Ishikawa (cell line): ENCODE data around the gene GPT2.

Source experiments
- CREB1 ChIP-seq: IDR thresholded peaks from 2 replicates; pipeline ENCODE4 v1.6.1; 2012; ENCODE audit warnings: low read depth
- EP300 ChIP-seq: IDR thresholded peaks from 2 replicates; pipeline ENCODE4 v1.6.1; 2012; ENCODE audit warnings: borderline replicate concordance
- FOXM1 ChIP-seq: IDR thresholded peaks from 2 replicates; pipeline ENCODE4 v1.6.1; 2012; ENCODE audit warnings: low read depth, borderline replicate concordance
- RAD21 ChIP-seq: IDR thresholded peaks from 2 replicates; pipeline ENCODE4 v1.6.1; 2012; ENCODE audit warnings: low read depth
- REST ChIP-seq: IDR thresholded peaks from 2 replicates; pipeline ENCODE4 v1.6.1; 2012; ENCODE audit warnings: low read depth, mild to moderate bottlenecking
- TAF1 ChIP-seq: IDR thresholded peaks from 2 replicates; pipeline ENCODE4 v1.6.1; 2012; ENCODE audit warnings: low read depth, mild to moderate bottlenecking
- USF1 ChIP-seq: IDR thresholded peaks from 2 replicates; pipeline ENCODE4 v1.6.1; 2012
- YY1 ChIP-seq: IDR thresholded peaks from 2 replicates; pipeline ENCODE4 v1.6.1; 2012; ENCODE audit warnings: low read depth
- TF ChIP-seq, protein P1 (sequence below): IDR thresholded peaks from 2 replicates; pipeline ENCODE4 v1.6.1; 2012

DNA sequence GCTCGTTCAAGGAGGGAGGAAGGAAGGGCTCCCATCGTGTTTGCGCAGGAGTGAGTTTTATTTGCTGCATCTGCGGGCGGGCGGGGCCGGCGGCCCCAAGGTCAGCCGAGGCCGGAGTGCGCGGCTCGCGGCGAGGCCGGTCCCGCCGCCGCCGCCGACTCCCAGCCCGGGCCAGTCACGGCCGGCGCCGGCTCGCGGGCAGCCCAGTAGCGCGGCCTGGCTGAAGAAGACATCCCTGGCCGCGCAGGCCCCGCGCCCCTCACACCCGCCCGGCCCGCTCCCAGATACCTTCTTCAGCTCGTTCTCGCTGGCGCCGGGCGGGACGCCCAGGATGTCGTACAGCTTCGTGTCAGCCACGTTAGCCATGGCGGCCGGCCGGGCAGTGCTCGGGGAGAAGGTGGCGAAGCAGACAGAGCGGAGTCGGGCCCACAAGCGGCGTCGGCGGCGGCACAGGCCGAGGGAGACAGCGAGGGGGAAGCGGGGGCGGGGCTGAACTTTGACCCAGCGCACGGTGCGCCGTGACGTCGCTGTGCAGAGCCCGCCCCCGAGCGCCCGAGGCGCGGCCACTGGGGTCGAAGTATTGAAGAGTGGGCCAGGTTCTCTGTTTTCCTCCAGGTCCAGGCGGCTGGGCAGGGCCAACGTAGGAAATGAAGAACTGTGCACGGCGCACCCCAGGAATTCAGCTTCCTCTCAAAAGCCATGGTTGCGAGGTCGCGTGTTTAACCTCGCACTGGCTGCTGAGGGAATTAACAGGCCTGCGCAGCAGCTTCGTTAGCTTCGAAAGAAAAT is 89.2 kb downstream of the GPT2 start, which contains the start of gene DNAJA2:
- peak; percentile 79 for TF ChIP-seq CREB1
- TF ChIP-seq, protein P1, sequence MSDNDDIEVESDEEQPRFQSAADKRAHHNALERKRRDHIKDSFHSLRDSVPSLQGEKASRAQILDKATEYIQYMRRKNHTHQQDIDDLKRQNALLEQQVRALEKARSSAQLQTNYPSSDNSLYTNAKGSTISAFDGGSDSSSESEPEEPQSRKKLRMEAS: peak; percentile 83
- TF ChIP-seq RAD21: no peak; the same call in 1 of the 2 replicates
- 0 out of 2 replicates have a peak, but pooled peaks have one; percentile 19 for TF ChIP-seq REST
- no peak for TF ChIP-seq EP300
- TF ChIP-seq YY1: peak; percentile 51; the same call in 1 of the 2 replicates
- TF ChIP-seq USF1: no peak; the same call in 1 of the 2 replicates
- no peak for TF ChIP-seq FOXM1
- peak; percentile 91 for TF ChIP-seq TAF1
